ENCODE measurements around the gene GABPB2.
"Not testable (repeated sequence)": the region's sequence is repeated elsewhere in the genome, so short reads cannot be mapped to it uniquely, and the experiment has no call there.

The GABPB2 gene

GRCh38 chr1:151060007-151060656 is 10.4 kb upstream of the GABPB2 start, which contains the start of gene MLLT11:
MLLT11 (plus strand) TSS chr1:151060397; CDS start chr1:151067225, 6,828 bp downstream.
- no peak for FAIRE-seq

GRCh38 chr1:151060657-151061421 is 9.7 kb upstream of the GABPB2 start:
- no peak for DNase-seq (ENCODE audit: low spot score)
- no peak for FAIRE-seq

More at GRCh38 chr1:151060007-151060656, 10.4 kb upstream of the GABPB2 start, which contains the start of gene MLLT11:
- peak; percentile 59 for DNase-seq (ENCODE audit: low spot score)

GRCh38 chr1:151061704-151062103 is 8.9 kb upstream of the GABPB2 start:
- no peak for DNase-seq (ENCODE audit: low spot score)
- FAIRE-seq: no peak

GRCh38 chr1:151062741-151063371 is 7.7 kb upstream of the GABPB2 start:
- no peak for FAIRE-seq
- peak; percentile 45 for DNase-seq (ENCODE audit: low spot score)

- DNase-seq (ENCODE audit: low spot score) (no peak), FAIRE-seq (no peak)
Observed at GRCh38 chr1:151065089-151065645, 5.4 kb upstream of the GABPB2 start.

- DNase-seq (ENCODE audit: low spot score) (no peak), FAIRE-seq (no peak)
Observed at GRCh38 chr1:151067185-151067584, 3.4 kb upstream of the GABPB2 start.

- DNase-seq (ENCODE audit: low spot score) (no peak), FAIRE-seq (no peak)
Observed at GRCh38 chr1:151069103-151069486, 1.5 kb upstream of the GABPB2 start.

GRCh38 chr1:151072224-151072623 is 1.7 kb downstream of the GABPB2 start:
- DNase-seq (ENCODE audit: low spot score) (no peak), FAIRE-seq (no peak)

GRCh38 chr1:151085953-151086559 is 15.5 kb downstream of the GABPB2 start:
- DNase-seq (ENCODE audit: low spot score) (no peak), FAIRE-seq (no peak)

GRCh38 chr1:151097426-151097825 is 26.9 kb downstream of the GABPB2 start:
- FAIRE-seq; DNase-seq (ENCODE audit: low spot score): not testable (repeated sequence)

GRCh38 chr1:151098126-151098525 is 27.6 kb downstream of the GABPB2 start:
- no peak for DNase-seq (ENCODE audit: low spot score)
- FAIRE-seq: no peak

GRCh38 chr1:151104630-151105029 is 34.1 kb downstream of the GABPB2 start:
- FAIRE-seq (no peak), DNase-seq (ENCODE audit: low spot score) (no peak)

GRCh38 chr1:151106894-151107293 is 36.3 kb downstream of the GABPB2 start:
- FAIRE-seq: no peak
- no peak for DNase-seq (ENCODE audit: low spot score)

- no peak for FAIRE-seq
- no peak for DNase-seq (ENCODE audit: low spot score)
Observed at GRCh38 chr1:151108331-151108730, 37.8 kb downstream of the GABPB2 start.

GRCh38 chr1:151113877-151114276 is 43.3 kb downstream of the GABPB2 start:
- FAIRE-seq (no peak), DNase-seq (ENCODE audit: low spot score) (no peak)

- no peak for DNase-seq (ENCODE audit: low spot score)
- no peak for FAIRE-seq
Observed at GRCh38 chr1:151124763-151125403, 54.3 kb downstream of the GABPB2 start.

- FAIRE-seq: no peak
- no peak for DNase-seq (ENCODE audit: low spot score)
Observed at GRCh38 chr1:151128800-151129199, 58.2 kb downstream of the GABPB2 start.

GRCh38 chr1:151130987-151131586 is 60.5 kb downstream of the GABPB2 start:
- FAIRE-seq (no peak), DNase-seq (ENCODE audit: low spot score) (no peak)

GRCh38 chr1:151131701-151132334 is 61.3 kb downstream of the GABPB2 start:
- FAIRE-seq: no peak
- no peak for DNase-seq (ENCODE audit: low spot score)
